H9 (cell line): ENCODE data around the gene CSMD2. TPM values are rescaled to one million over a fixed set of nuclear protein-coding genes. Genes with fewer than 3 reads are reported as not detected.

Source experiments
- DNase-seq: peaks from one replicate; pipeline ENCODE4 v3.0.0-alpha.2; 2017
- H2AFZ ChIP-seq: one replicate; pipeline ENCODE4 v1.6.1; 2013; ENCODE audit warnings: mild to moderate bottlenecking, low read length, control low read depth, moderate library complexity
- H2AK5ac ChIP-seq: 2 replicates; pipeline ENCODE4 v1.6.1; 2013; ENCODE audit warnings: low read length, control low read depth, mixed read lengths; ENCODE audit not compliant: insufficient read length
- H2BK120ac ChIP-seq: one replicate; pipeline ENCODE4 v1.6.1; 2013; ENCODE audit warnings: low read depth, mild to moderate bottlenecking, low read length, control low read depth, inconsistent platforms; ENCODE audit not compliant: poor library complexity, severe bottlenecking
- H2BK12ac ChIP-seq: 2 replicates; pipeline ENCODE4 v1.6.1; 2013; ENCODE audit warnings: low read length, control low read depth, mixed read lengths, low read depth; ENCODE audit not compliant: insufficient read length
- H2BK15ac ChIP-seq: 2 replicates; pipeline ENCODE4 v1.6.1; 2013; ENCODE audit warnings: low read depth, low read length, control low read depth
- H2BK20ac ChIP-seq: one replicate; pipeline ENCODE4 v1.6.1; 2013; ENCODE audit warnings: low read depth, mild to moderate bottlenecking, low read length, control low read depth, inconsistent platforms; ENCODE audit not compliant: poor library complexity, severe bottlenecking
- H2BK5ac ChIP-seq: 2 replicates; pipeline ENCODE4 v1.6.1; 2013; ENCODE audit warnings: low read length, control low read depth, mixed read lengths; ENCODE audit not compliant: insufficient read length
- H3K14ac ChIP-seq: 2 replicates; pipeline ENCODE4 v1.6.1; 2013; ENCODE audit warnings: low read length, control low read depth; ENCODE audit not compliant: insufficient read depth
- H3K18ac ChIP-seq: 2 replicates; pipeline ENCODE4 v1.6.1; 2013; ENCODE audit warnings: low read depth, mild to moderate bottlenecking, mixed read lengths, low read length, control low read depth; ENCODE audit not compliant: insufficient read length
- H3K23ac ChIP-seq: 2 replicates; pipeline ENCODE4 v1.6.1; 2013; ENCODE audit warnings: low read length, control low read depth, mixed read lengths, low read depth; ENCODE audit not compliant: insufficient read length
- H3K23me2 ChIP-seq: 2 replicates; pipeline ENCODE4 v1.6.1; 2013; ENCODE audit warnings: low read depth, mild to moderate bottlenecking, mixed read lengths, low read length, control low read depth; ENCODE audit not compliant: insufficient read length, poor library complexity, severe bottlenecking
- H3K27ac ChIP-seq: 2 replicates; pipeline ENCODE4 v1.5.1; 2013; ENCODE audit warnings: low read length, control low read depth, mixed read lengths, low read depth; ENCODE audit not compliant: insufficient read length
- H3K27me3 ChIP-seq: 2 replicates; pipeline ENCODE4 v1.6.1; 2013; ENCODE audit warnings: low read length, control low read depth, inconsistent platforms; ENCODE audit not compliant: insufficient read depth
- H3K4ac ChIP-seq: 2 replicates; pipeline ENCODE4 v1.6.1; 2013; ENCODE audit warnings: low read depth, mild to moderate bottlenecking, control low read depth, inconsistent platforms, low read length, moderate library complexity
- H3K4me1 ChIP-seq: 2 replicates; pipeline ENCODE4 v1.6.1; 2013; ENCODE audit warnings: low read length, control low read depth, inconsistent platforms; ENCODE audit not compliant: insufficient read depth
- H3K4me2 ChIP-seq: 2 replicates; pipeline ENCODE4 v1.6.1; 2013; ENCODE audit warnings: low read length, control low read depth, mixed read lengths; ENCODE audit not compliant: insufficient read length, insufficient read depth
- H3K56ac ChIP-seq: 2 replicates; pipeline ENCODE4 v1.6.1; 2013; ENCODE audit warnings: low read depth, mild to moderate bottlenecking, mixed read lengths, low read length, control low read depth; ENCODE audit not compliant: insufficient read length
- H3K79me1 ChIP-seq: 2 replicates; pipeline ENCODE4 v1.6.1; 2013; ENCODE audit warnings: low read depth, mild to moderate bottlenecking, moderate library complexity, low read length, control low read depth, inconsistent platforms; ENCODE audit not compliant: insufficient read depth, poor library complexity, severe bottlenecking
- H3K79me2 ChIP-seq: 2 replicates; pipeline ENCODE4 v1.6.1; 2013; ENCODE audit warnings: low read length, control low read depth, inconsistent platforms; ENCODE audit not compliant: insufficient read depth
- H3K9ac ChIP-seq: 2 replicates; pipeline ENCODE4 v1.6.1; 2013; ENCODE audit warnings: low read length, control low read depth, mixed read lengths; ENCODE audit not compliant: insufficient read length; ENCODE audit errors: extremely low read depth
- H3K9me3 ChIP-seq: one replicate; pipeline ENCODE4 v1.6.1; 2013; ENCODE audit warnings: low read depth, low read length, inconsistent platforms; ENCODE audit not compliant: control insufficient read depth
- H3T11ph ChIP-seq: one replicate; pipeline ENCODE4 v1.6.1; 2013; ENCODE audit warnings: mild to moderate bottlenecking, low read length, control low read depth, inconsistent platforms
- H4K20me1 ChIP-seq: one replicate; pipeline ENCODE4 v1.6.1; 2013; ENCODE audit not compliant: control insufficient read depth, insufficient read length, insufficient read depth
- H4K5ac ChIP-seq: 2 replicates; pipeline ENCODE4 v1.6.1; 2013; ENCODE audit warnings: low read depth, mild to moderate bottlenecking, mixed read lengths, low read length, control low read depth; ENCODE audit not compliant: insufficient read length
- H4K8ac ChIP-seq: replicated peaks from 2 replicates; pipeline ENCODE4 v1.6.1; 2013; ENCODE audit warnings: low read length, control low read depth, mixed read lengths, low read depth; ENCODE audit not compliant: insufficient read length
- H4K91ac ChIP-seq: 2 replicates; pipeline ENCODE4 v1.6.1; 2013; ENCODE audit warnings: low read depth, mild to moderate bottlenecking, moderate library complexity, mixed read lengths, low read length, control low read depth; ENCODE audit not compliant: insufficient read length
- H3K27ac Mint-ChIP-seq, 3 experiments: 2 replicates in 2 of 3; 3 replicates in 1 of 3; pipeline ENCODE4 v1.8.0; 2020 to 2021; ENCODE audit warnings: mixed read lengths in 3 of 3, mild to moderate bottlenecking in 1 of 3, moderate library complexity in 1 of 3
- H3K27me3 Mint-ChIP-seq: 2 replicates; pipeline ENCODE4 v1.8.0; 2021; ENCODE audit warnings: low read depth, mild to moderate bottlenecking, moderate library complexity, mixed read lengths
- H3K36me3 Mint-ChIP-seq, 3 experiments: 2 replicates in 2 of 3; 3 replicates in 1 of 3; pipeline ENCODE4 v1.8.0; 2020 to 2021; ENCODE audit warnings: low read depth in 3 of 3, mixed read lengths in 3 of 3; ENCODE audit not compliant: insufficient read depth in 1 of 3
- H3K4me1 Mint-ChIP-seq, 2 experiments: 2 replicates each; pipeline ENCODE4 v1.8.0; 2020; ENCODE audit warnings: mixed read lengths in 2 of 2
- H3K4me3 Mint-ChIP-seq, 2 experiments: 2 replicates in 1 of 2; 3 replicates in 1 of 2; pipeline ENCODE4 v1.8.0; 2020 to 2021; ENCODE audit warnings: mild to moderate bottlenecking in 2 of 2, mixed read lengths in 2 of 2, moderate library complexity in 1 of 2
- H3K9me3 Mint-ChIP-seq, 2 experiments: 2 replicates in 1 of 2; 3 replicates in 1 of 2; pipeline ENCODE4 v1.8.0; 2020; ENCODE audit warnings: mild to moderate bottlenecking in 2 of 2, mixed read lengths in 2 of 2, moderate library complexity in 1 of 2
- WGBS: extraction: QIAGEN DNeasy Blood & Tissue Kit; methylation state at CpG from one replicate; pipeline ENCODE4 v1.1.7; 2013; ENCODE audit warnings: missing lambda C conversion rate, low lambda C conversion rate, mixed read lengths; ENCODE audit not compliant: insufficient read length; ENCODE audit errors: extremely low coverage; 5-methylcytosine and 5-hydroxymethylcytosine counted together
- total RNA-seq: library from RNA; stranded (reverse); gene quantifications from 2 replicates; pipeline ENCODE4 v1.2.1, GENCODE V29; 2021
- TF ChIP-seq, protein P1 (sequence below): fragments of 200-600 bp; sonication (generic); conservative IDR thresholded peaks from 3 replicates; pipeline ENCODE4 v1.8.0; 2021; ENCODE audit warnings: antibody characterized with exemption, mild to moderate bottlenecking

CSMD2 gene
- total RNA-seq, 1 experiment from 2014 or later = 6.4 TPM

DNA sequence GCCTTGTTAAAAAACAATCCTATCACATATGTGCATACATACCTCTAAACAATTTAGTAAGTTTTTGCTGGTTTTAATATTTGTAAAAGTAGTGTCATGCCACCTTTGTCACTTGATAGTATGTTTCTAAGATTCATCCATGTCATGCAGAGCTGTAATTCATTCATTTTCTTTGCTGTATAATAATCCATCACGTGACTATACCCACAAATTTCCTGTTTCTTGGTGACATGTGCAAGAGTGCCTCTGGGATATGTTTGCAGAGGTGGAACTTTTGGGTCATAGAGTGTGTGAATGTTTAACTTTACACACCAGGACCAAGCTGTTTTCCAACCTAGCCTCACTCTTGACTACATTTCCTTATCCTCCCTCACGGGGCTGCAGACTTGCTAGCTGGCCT, 629.7 kb downstream of the CSMD2 start:
- no peak overlapping the region for H3K4ac ChIP-seq
- no peak overlapping the region for H3K4me2 ChIP-seq
- H3K23ac ChIP-seq = no peak overlapping the region
- no peak overlapping the region for H3K4me3 Mint-ChIP-seq
- H2BK20ac ChIP-seq = no peak overlapping the region
- no peak overlapping the region for H4K91ac ChIP-seq
- H3K9me3 Mint-ChIP-seq = no peaks in the 10 kb centered on the region
- H3K4me1 Mint-ChIP-seq = no peaks in the 10 kb centered on the region
- H3K9me3 ChIP-seq = no peaks in the 10 kb centered on the region
- H3K79me2 ChIP-seq = no peaks in the 10 kb centered on the region
- no peak overlapping the region for H3K9ac ChIP-seq
- H2BK120ac ChIP-seq = no peak overlapping the region
- H4K20me1 ChIP-seq = no peaks in the 10 kb centered on the region
- no peak overlapping the region for H2BK12ac ChIP-seq
- H3K36me3 Mint-ChIP-seq = peaks cover 0 to 14% (median 0%) of the 10 kb centered on the region in 3 experiments; a peak in 3 of 7 replicates
- peaks cover 2% of the 10 kb centered on the region for H3K27me3 Mint-ChIP-seq
- no peaks in the 10 kb centered on the region for H3K4me1 ChIP-seq
- H3K79me1 ChIP-seq = no peaks in the 10 kb centered on the region
- TF ChIP-seq, protein P1, sequence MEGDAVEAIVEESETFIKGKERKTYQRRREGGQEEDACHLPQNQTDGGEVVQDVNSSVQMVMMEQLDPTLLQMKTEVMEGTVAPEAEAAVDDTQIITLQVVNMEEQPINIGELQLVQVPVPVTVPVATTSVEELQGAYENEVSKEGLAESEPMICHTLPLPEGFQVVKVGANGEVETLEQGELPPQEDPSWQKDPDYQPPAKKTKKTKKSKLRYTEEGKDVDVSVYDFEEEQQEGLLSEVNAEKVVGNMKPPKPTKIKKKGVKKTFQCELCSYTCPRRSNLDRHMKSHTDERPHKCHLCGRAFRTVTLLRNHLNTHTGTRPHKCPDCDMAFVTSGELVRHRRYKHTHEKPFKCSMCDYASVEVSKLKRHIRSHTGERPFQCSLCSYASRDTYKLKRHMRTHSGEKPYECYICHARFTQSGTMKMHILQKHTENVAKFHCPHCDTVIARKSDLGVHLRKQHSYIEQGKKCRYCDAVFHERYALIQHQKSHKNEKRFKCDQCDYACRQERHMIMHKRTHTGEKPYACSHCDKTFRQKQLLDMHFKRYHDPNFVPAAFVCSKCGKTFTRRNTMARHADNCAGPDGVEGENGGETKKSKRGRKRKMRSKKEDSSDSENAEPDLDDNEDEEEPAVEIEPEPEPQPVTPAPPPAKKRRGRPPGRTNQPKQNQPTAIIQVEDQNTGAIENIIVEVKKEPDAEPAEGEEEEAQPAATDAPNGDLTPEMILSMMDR = no peak
- H4K8ac ChIP-seq = no peak overlapping the region
- H4K5ac ChIP-seq = no peak overlapping the region
- no peak overlapping the region for H3K27ac ChIP-seq
- H3K23me2 ChIP-seq = no peaks in the 10 kb centered on the region
- H2BK15ac ChIP-seq = no peak overlapping the region
- H3K27me3 ChIP-seq = no peaks in the 10 kb centered on the region; the same call in 1 of the 2 replicates
- no peak overlapping the region for H3K56ac ChIP-seq
- H3K18ac ChIP-seq = no peak overlapping the region
- WGBS = no CpG with 5 or more reads among the region's 2 CpGs
- H2AFZ ChIP-seq = no peak overlapping the region
- H3K14ac ChIP-seq = no peak overlapping the region
- H3T11ph ChIP-seq = no peak overlapping the region
- no peak overlapping the region for H3K27ac Mint-ChIP-seq
- DNase-seq = no peak
- H2AK5ac ChIP-seq = no peak overlapping the region
- H2BK5ac ChIP-seq = no peak overlapping the region
